Astrocyte (in vitro differentiated cells and primary cell): ENCODE data around the gene WNT3. TPM values are rescaled to one million over a fixed set of nuclear protein-coding genes. Genes with fewer than 3 reads are reported as not detected.

Source experiments
- DNase-seq: peaks from one replicate; pipeline ENCODE4 v3.0.0-alpha.2; 2010; ENCODE audit warnings: low read depth
- FAIRE-seq: peaks from 2 replicates; lab custom pipeline; 2011; peaks lifted over from hg19 to GRCh38; lab: Jason Lieb, UNC
- H2AFZ ChIP-seq: 2 replicates; pipeline ENCODE4 v1.6.0; 2012; ENCODE audit warnings: low read depth, low read length, inconsistent platforms
- H3K27ac ChIP-seq: 2 replicates; pipeline ENCODE4 v1.5.1; 2011; ENCODE audit warnings: low read depth, low read length, inconsistent platforms
- H3K27me3 ChIP-seq: 2 replicates; pipeline ENCODE4 v1.6.0; 2011; ENCODE audit warnings: low read length, inconsistent platforms; ENCODE audit not compliant: insufficient read depth
- H3K36me3 ChIP-seq: 2 replicates; pipeline ENCODE4 v1.5.1; 2011; ENCODE audit warnings: low read length, inconsistent platforms; ENCODE audit not compliant: insufficient read depth
- H3K4me1 ChIP-seq: 2 replicates; pipeline ENCODE4 v1.5.1; 2011; ENCODE audit warnings: low read length, inconsistent platforms; ENCODE audit not compliant: insufficient read depth
- H3K4me2 ChIP-seq: 2 replicates; pipeline ENCODE4 v1.6.0; 2012; ENCODE audit warnings: low read length, inconsistent platforms
- H3K4me3 ChIP-seq: 2 replicates; pipeline ENCODE4 v1.5.1; 2011; ENCODE audit warnings: low read depth, mild to moderate bottlenecking, low read length, inconsistent platforms; ENCODE audit not compliant: insufficient read depth
- H3K79me2 ChIP-seq: 2 replicates; pipeline ENCODE4 v1.6.0; 2012; ENCODE audit warnings: mild to moderate bottlenecking, low read length, inconsistent platforms; ENCODE audit not compliant: insufficient read depth
- H3K9ac ChIP-seq: 2 replicates; pipeline ENCODE4 v1.6.0; 2012; ENCODE audit warnings: mild to moderate bottlenecking, low read length, inconsistent platforms
- H3K9me3 ChIP-seq: 2 replicates; pipeline ENCODE4 v1.5.1; 2012; ENCODE audit warnings: low read depth, mild to moderate bottlenecking, low read length, inconsistent platforms; ENCODE audit not compliant: insufficient read depth
- H4K20me1 ChIP-seq: 2 replicates; pipeline ENCODE4 v1.6.0; 2012; ENCODE audit warnings: low read length, inconsistent platforms; ENCODE audit not compliant: insufficient read depth
- H3K27ac Mint-ChIP-seq: one replicate; pipeline ENCODE4 v1.8.0; 2021; ENCODE audit warnings: mild to moderate bottlenecking, mixed read lengths; ENCODE audit not compliant: unreplicated experiment
- H3K27me3 Mint-ChIP-seq: one replicate; pipeline ENCODE4 v1.8.0; 2021; ENCODE audit warnings: low read depth, mixed read lengths; ENCODE audit not compliant: unreplicated experiment
- H3K36me3 Mint-ChIP-seq: one replicate; pipeline ENCODE4 v1.8.0; 2021; ENCODE audit warnings: low read depth, mixed read lengths; ENCODE audit not compliant: unreplicated experiment
- H3K4me1 Mint-ChIP-seq: one replicate; pipeline ENCODE4 v1.8.0; 2021; ENCODE audit warnings: low read depth, mixed read lengths; ENCODE audit not compliant: unreplicated experiment
- H3K4me3 Mint-ChIP-seq: one replicate; pipeline ENCODE4 v1.8.0; 2021; ENCODE audit warnings: mild to moderate bottlenecking, moderate library complexity, mixed read lengths; ENCODE audit not compliant: unreplicated experiment
- H3K9me3 Mint-ChIP-seq: one replicate; pipeline ENCODE4 v1.8.0; 2021; ENCODE audit warnings: mild to moderate bottlenecking, mixed read lengths; ENCODE audit not compliant: unreplicated experiment
- EZH2 ChIP-seq: IDR thresholded peaks from 2 replicates; pipeline ENCODE4 v1.6.1; 2012; ENCODE audit warnings: mild to moderate bottlenecking, low read length, inconsistent platforms; ENCODE audit not compliant: insufficient read depth
- total RNA-seq: library from RNA; stranded (reverse); gene quantifications from 2 replicates; pipeline ENCODE4 v1.2.1, GENCODE V29; 2021
- TF ChIP-seq, protein P1 (sequence below): IDR thresholded peaks from 2 replicates; pipeline ENCODE4 v1.5.1; 2011; ENCODE audit warnings: low read depth, mild to moderate bottlenecking, inconsistent platforms, low read length, moderate library complexity; ENCODE audit not compliant: insufficient read depth

WNT3 gene
- total RNA-seq, 1 donor from 2014 or later, result 2.4 TPM

DNA sequence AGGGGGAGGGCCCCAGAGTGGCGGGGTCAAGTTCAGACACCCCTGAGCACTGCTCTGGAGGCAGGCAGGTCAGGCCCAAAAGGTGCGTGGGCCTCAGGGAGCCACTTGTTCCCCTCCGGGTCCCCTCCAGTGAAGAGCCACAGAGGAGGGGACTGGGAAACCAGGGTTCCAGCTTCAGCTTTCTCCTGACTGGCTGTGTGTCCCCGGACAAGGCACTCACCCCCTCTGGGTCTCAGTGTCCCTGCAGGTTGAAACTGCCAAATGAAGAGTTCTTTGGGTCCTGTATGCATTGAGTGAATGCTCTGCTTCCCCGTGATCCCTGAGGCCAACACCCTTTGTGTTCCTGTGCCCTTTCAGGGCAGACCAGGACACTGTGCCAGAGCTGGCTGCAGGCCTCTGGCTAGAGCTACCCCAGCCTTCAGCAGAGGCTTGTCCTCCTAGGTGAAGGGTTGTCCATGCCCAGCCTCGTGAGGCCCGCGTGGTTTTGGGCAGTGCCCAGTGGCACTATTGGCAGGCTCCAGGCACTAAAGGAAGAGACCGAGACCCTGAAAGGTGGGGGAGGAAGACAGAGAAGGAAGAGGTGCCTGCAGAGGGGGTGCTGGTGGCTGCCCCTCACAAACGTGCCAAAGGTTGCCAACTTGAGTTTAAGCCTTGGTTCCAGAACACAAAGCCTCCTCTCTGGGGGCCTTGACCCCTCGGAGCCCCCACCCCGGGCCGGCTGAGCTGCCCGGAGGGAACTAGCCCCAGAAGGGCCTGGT lies 13.3 kb upstream of the WNT3 start:
- peaks cover 39% of the 10 kb centered on the region for H3K27me3 Mint-ChIP-seq
- Histone ChIP-seq H2AFZ (no peak overlapping the region), H4K20me1 (no peaks in the 10 kb centered on the region), H3K9ac (no peak overlapping the region), H3K27ac (no peak overlapping the region), H3K4me1 (peaks cover 13% of the 10 kb centered on the region), H3K79me2 (no peaks in the 10 kb centered on the region), H3K27me3 (no peaks in the 10 kb centered on the region), H3K36me3 (no peaks in the 10 kb centered on the region), H3K9me3 (no peaks in the 10 kb centered on the region), H3K4me2 (no peak overlapping the region), H3K4me3 (no peak overlapping the region)
- H3K27ac Mint-ChIP-seq, result no peak overlapping the region
- DNase-seq (no peak), FAIRE-seq (no peak)
- no peak for TF ChIP-seq EZH2
- TF ChIP-seq, protein P1, sequence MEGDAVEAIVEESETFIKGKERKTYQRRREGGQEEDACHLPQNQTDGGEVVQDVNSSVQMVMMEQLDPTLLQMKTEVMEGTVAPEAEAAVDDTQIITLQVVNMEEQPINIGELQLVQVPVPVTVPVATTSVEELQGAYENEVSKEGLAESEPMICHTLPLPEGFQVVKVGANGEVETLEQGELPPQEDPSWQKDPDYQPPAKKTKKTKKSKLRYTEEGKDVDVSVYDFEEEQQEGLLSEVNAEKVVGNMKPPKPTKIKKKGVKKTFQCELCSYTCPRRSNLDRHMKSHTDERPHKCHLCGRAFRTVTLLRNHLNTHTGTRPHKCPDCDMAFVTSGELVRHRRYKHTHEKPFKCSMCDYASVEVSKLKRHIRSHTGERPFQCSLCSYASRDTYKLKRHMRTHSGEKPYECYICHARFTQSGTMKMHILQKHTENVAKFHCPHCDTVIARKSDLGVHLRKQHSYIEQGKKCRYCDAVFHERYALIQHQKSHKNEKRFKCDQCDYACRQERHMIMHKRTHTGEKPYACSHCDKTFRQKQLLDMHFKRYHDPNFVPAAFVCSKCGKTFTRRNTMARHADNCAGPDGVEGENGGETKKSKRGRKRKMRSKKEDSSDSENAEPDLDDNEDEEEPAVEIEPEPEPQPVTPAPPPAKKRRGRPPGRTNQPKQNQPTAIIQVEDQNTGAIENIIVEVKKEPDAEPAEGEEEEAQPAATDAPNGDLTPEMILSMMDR, result no peak
- peaks cover 11% of the 10 kb centered on the region for H3K4me1 Mint-ChIP-seq
- no peaks in the 10 kb centered on the region for H3K9me3 Mint-ChIP-seq
- H3K4me3 Mint-ChIP-seq, result no peak overlapping the region
- no peaks in the 10 kb centered on the region for H3K36me3 Mint-ChIP-seq

DNA sequence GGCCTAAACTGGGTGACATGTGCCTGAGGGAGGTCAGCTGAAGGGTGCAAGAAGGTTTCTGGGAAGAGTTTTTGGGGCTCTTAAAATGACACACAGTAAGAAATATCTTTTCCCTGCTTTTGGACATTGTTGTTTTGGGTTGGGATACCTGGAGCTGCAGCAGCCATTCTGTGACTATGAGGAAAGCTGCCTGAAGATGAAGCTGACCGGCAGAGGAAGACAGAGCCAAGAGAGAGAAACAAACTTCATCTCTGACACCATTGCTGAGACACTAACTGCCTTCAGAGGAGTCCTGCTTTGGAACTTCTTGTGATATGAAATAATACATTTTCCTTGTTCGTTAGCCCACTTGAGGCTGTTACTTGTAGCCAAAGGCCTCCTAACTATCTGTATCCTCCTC lies 8.8 kb upstream of the WNT3 start:
- FAIRE-seq, result no peak
- Histone ChIP-seq H3K9me3 (no peaks in the 10 kb centered on the region), H3K27ac (no peak overlapping the region), H2AFZ (no peak overlapping the region), H3K4me2 (no peak overlapping the region), H3K79me2 (no peaks in the 10 kb centered on the region), H3K36me3 (no peaks in the 10 kb centered on the region), H3K9ac (no peak overlapping the region), H3K27me3 (peaks cover 12% of the 10 kb centered on the region), H4K20me1 (no peaks in the 10 kb centered on the region), H3K4me3 (no peak overlapping the region), H3K4me1 (no peaks in the 10 kb centered on the region)
- TF ChIP-seq, protein P1, result no peak
- TF ChIP-seq EZH2, result no peak
- H3K27ac Mint-ChIP-seq, result no peak overlapping the region
- no peak overlapping the region for H3K4me3 Mint-ChIP-seq
- no peaks in the 10 kb centered on the region for H3K9me3 Mint-ChIP-seq
- H3K36me3 Mint-ChIP-seq, result no peaks in the 10 kb centered on the region
- DNase-seq, result no peak
- H3K27me3 Mint-ChIP-seq, result peaks cover 42% of the 10 kb centered on the region
- peaks cover 2% of the 10 kb centered on the region for H3K4me1 Mint-ChIP-seq

DNA sequence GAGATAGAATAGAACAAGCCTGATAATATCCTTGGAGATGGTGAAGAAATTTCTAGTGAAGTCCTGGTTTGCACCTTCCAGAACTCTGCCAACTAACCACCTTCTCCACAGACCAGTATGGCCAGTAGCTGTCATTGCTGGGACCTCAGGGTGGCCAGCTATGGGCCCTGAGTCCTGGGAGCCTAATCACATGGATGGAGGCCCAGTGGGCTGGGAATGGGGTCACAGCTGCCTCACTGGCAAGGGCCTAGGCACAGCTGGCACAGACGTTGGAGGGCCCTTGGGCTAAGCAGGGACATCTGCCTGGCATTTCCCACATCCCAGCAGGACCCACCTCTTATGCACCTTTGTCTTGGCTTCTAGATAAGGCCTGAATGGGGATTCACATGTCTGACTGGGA lies 7.6 kb upstream of the WNT3 start:
- H3K79me2 ChIP-seq, result no peaks in the 10 kb centered on the region
- no peak overlapping the region for H3K9ac ChIP-seq
- no peak overlapping the region for H3K4me3 Mint-ChIP-seq
- DNase-seq (no peak), FAIRE-seq (no peak)
- no peaks in the 10 kb centered on the region for H3K36me3 ChIP-seq
- no peak overlapping the region for H3K4me3 ChIP-seq
- H3K27me3 Mint-ChIP-seq, result peaks cover 47% of the 10 kb centered on the region
- no peak overlapping the region for H3K4me2 ChIP-seq
- no peaks in the 10 kb centered on the region for H4K20me1 ChIP-seq
- no peak overlapping the region for H3K27ac ChIP-seq
- H3K9me3 ChIP-seq, result no peaks in the 10 kb centered on the region
- H3K27ac Mint-ChIP-seq, result no peak overlapping the region
- peaks cover 2% of the 10 kb centered on the region for H3K4me1 Mint-ChIP-seq
- H3K27me3 ChIP-seq, result peaks cover 24% of the 10 kb centered on the region
- H3K36me3 Mint-ChIP-seq, result no peaks in the 10 kb centered on the region
- peaks cover 2% of the 10 kb centered on the region for H3K9me3 Mint-ChIP-seq
- H2AFZ ChIP-seq, result no peak overlapping the region
- H3K4me1 ChIP-seq, result no peaks in the 10 kb centered on the region
- TF ChIP-seq EZH2, result no peak
- TF ChIP-seq, protein P1, result no peak
